H1 (cell line): ENCODE data around the gene LCT. TPM values are rescaled to one million over a fixed set of nuclear protein-coding genes. Genes with fewer than 3 reads are reported as not detected.

Source experiments
- CTCF ChIA-PET: fragments of 300-600 bp; sonication (Branson Sonifier 250); formaldehyde crosslinking; loops from one replicate; lab custom pipeline; 2021; ENCODE audit not compliant: partially characterized antibody; lab: Charles Lee
- POLR2A ChIA-PET: fragments of 300-600 bp; sonication (Branson Sonifier 250); formaldehyde crosslinking; loops from one replicate; lab custom pipeline; 2021; ENCODE audit warnings: inconsistent platforms; ENCODE audit not compliant: partially characterized antibody; lab: Charles Lee
- DNase-seq, 2 experiments: peaks; one replicate each; pipeline versions ENCODE4 v3.0.0 to v3.0.0-alpha.2; 2010 to 2022; ENCODE audit warnings: low spot score in 2 of 2, low read depth in 1 of 2, mixed read lengths in 1 of 2
- FAIRE-seq: peaks from 2 replicates; lab custom pipeline; 2011; peaks lifted over from hg19 to GRCh38; lab: Jason Lieb, UNC
- H2AFZ ChIP-seq: 2 replicates; pipeline ENCODE4 v1.8.1; 2012; ENCODE audit warnings: low read length, inconsistent platforms
- H2AK5ac ChIP-seq: 2 replicates; pipeline ENCODE4 v1.6.1; 2013; ENCODE audit warnings: low read depth, low read length
- H2BK120ac ChIP-seq: replicated peaks from 2 replicates; pipeline ENCODE3; 2013; ENCODE audit warnings: low read depth, low read length, inconsistent platforms
- H2BK12ac ChIP-seq: 2 replicates; pipeline ENCODE4 v1.6.1; 2013; ENCODE audit warnings: low read depth, low read length
- H2BK15ac ChIP-seq: 2 replicates; pipeline ENCODE4 v1.6.1; 2013; ENCODE audit warnings: low read length
- H2BK20ac ChIP-seq: 2 replicates; pipeline ENCODE4 v1.6.1; 2013; ENCODE audit warnings: low read length
- H2BK5ac ChIP-seq: 2 replicates; pipeline ENCODE4 v1.6.1; 2013; ENCODE audit warnings: low read depth, low read length
- H3K14ac ChIP-seq: 2 replicates; pipeline ENCODE4 v1.6.1; 2013; ENCODE audit warnings: inconsistent platforms; ENCODE audit not compliant: insufficient read length
- H3K18ac ChIP-seq: 2 replicates; pipeline ENCODE4 v1.6.1; 2013; ENCODE audit warnings: low read length; ENCODE audit errors: extremely low read depth
- H3K23ac ChIP-seq: 2 replicates; pipeline ENCODE4 v1.6.1; 2013; ENCODE audit warnings: inconsistent platforms; ENCODE audit not compliant: insufficient read length
- H3K23me2 ChIP-seq: 2 replicates; pipeline ENCODE4 v1.6.1; 2013; ENCODE audit warnings: low read depth, low read length
- H3K27ac ChIP-seq: 2 replicates; pipeline ENCODE4 v1.6.1; 2011; ENCODE audit warnings: low read depth, low read length, inconsistent platforms
- H3K27me3 ChIP-seq, 4 experiments: replicated peaks in 1 of 4; 1 replicate in 1 of 4; 2 replicates in 3 of 4; pipeline versions ENCODE4 v1.6.1 to v1.8.1; 2011 to 2013; ENCODE audit warnings: low read length in 3 of 4, mild to moderate bottlenecking in 3 of 4, inconsistent platforms in 2 of 4, mixed read lengths in 2 of 4, moderate library complexity in 1 of 4; ENCODE audit not compliant: control insufficient read depth in 3 of 4, insufficient read depth in 3 of 4; ENCODE audit errors: extremely low read depth in 1 of 4
- H3K36me3 ChIP-seq, 4 experiments: 2 replicates each; pipeline versions ENCODE4 v1.6.1 to v1.8.1; 2011 to 2013; ENCODE audit warnings: mild to moderate bottlenecking in 4 of 4, low read length in 3 of 4, moderate library complexity in 2 of 4, control low read depth in 1 of 4, inconsistent platforms in 1 of 4; ENCODE audit not compliant: insufficient read depth in 4 of 4, control insufficient read depth in 2 of 4
- H3K4ac ChIP-seq: replicated peaks from 2 replicates; pipeline ENCODE3; 2013; ENCODE audit warnings: low read length, low read depth, mixed read lengths, inconsistent platforms; ENCODE audit not compliant: insufficient read length
- H3K4me1 ChIP-seq, 4 experiments: replicated peaks in 1 of 4; 1 replicate in 1 of 4; 2 replicates in 3 of 4; pipeline versions ENCODE4 v1.6.1 to v1.8.1; 2011 to 2013; ENCODE audit warnings: low read length in 3 of 4, inconsistent platforms in 2 of 4, mixed read lengths in 1 of 4; ENCODE audit not compliant: insufficient read depth in 4 of 4, control insufficient read depth in 3 of 4
- H3K4me2 ChIP-seq, 2 experiments: 2 replicates each; pipeline versions ENCODE4 v1.6.1 to v1.8.1; 2011 to 2013; ENCODE audit warnings: low read depth in 2 of 2, low read length in 2 of 2, control low read depth in 1 of 2, inconsistent platforms in 1 of 2, mild to moderate bottlenecking in 1 of 2; ENCODE audit not compliant: insufficient read depth in 1 of 2
- H3K4me3 ChIP-seq, 4 experiments: fragments of 200-600, 300-600 bp in 1 of 4; sonication (generic), shearing (Covaris generic), sonication (Bioruptor Twin) in 1 of 4; 2 replicates each; pipeline versions ENCODE4 v1.5.1 to v1.8.1; 2011 to 2016; ENCODE audit warnings: low read length in 4 of 4, low read depth in 3 of 4, control low read depth in 2 of 4, inconsistent platforms in 2 of 4, mild to moderate bottlenecking in 2 of 4, mixed read lengths in 1 of 4, moderate library complexity in 1 of 4; ENCODE audit not compliant: insufficient read depth in 2 of 4; ENCODE audit errors: extremely low read depth in 1 of 4
- H3K56ac ChIP-seq: replicated peaks from 2 replicates; pipeline ENCODE3; 2013; ENCODE audit warnings: low read depth, mild to moderate bottlenecking, mixed read lengths, low read length, inconsistent platforms; ENCODE audit not compliant: insufficient read length
- H3K79me1 ChIP-seq: 2 replicates; pipeline ENCODE4 v1.6.1; 2013; ENCODE audit warnings: low read depth, low read length, control low read depth
- H3K79me2 ChIP-seq, 2 experiments: 2 replicates each; pipeline versions ENCODE4 v1.6.1 to v1.8.1; 2012 to 2013; ENCODE audit warnings: low read length in 2 of 2, mild to moderate bottlenecking in 2 of 2, inconsistent platforms in 1 of 2; ENCODE audit not compliant: insufficient read depth in 2 of 2, control insufficient read depth in 1 of 2
- H3K9ac ChIP-seq, 4 experiments: replicated peaks in 1 of 4; 1 replicate in 1 of 4; 2 replicates in 3 of 4; pipeline versions ENCODE4 v1.6.1 to v1.8.1; 2011 to 2013; ENCODE audit warnings: low read depth in 3 of 4, low read length in 3 of 4, control low read depth in 2 of 4, mild to moderate bottlenecking in 2 of 4, moderate library complexity in 2 of 4, inconsistent platforms in 1 of 4; ENCODE audit errors: extremely low read depth in 1 of 4
- H3K9me3 ChIP-seq, 2 experiments: 2 replicates each; pipeline versions ENCODE4 v1.6.1 to v1.8.1; 2012 to 2013; ENCODE audit warnings: mild to moderate bottlenecking in 2 of 2, moderate library complexity in 2 of 2, control low read depth in 1 of 2, inconsistent platforms in 1 of 2, low read depth in 1 of 2, low read length in 1 of 2, mixed read lengths in 1 of 2; ENCODE audit not compliant: insufficient read depth in 2 of 2
- H4K20me1 ChIP-seq, 2 experiments: replicated peaks in 1 of 2; 2 replicates each; pipeline versions ENCODE3 to v1.8.1; 2011 to 2013; ENCODE audit warnings: inconsistent platforms in 2 of 2, low read length in 2 of 2, mild to moderate bottlenecking in 1 of 2; ENCODE audit not compliant: insufficient read depth in 2 of 2, control insufficient read depth in 1 of 2
- H4K5ac ChIP-seq: 2 replicates; pipeline ENCODE4 v1.6.1; 2013; ENCODE audit warnings: low read length, low read depth, mixed read lengths, inconsistent platforms; ENCODE audit not compliant: insufficient read length
- H4K8ac ChIP-seq: 2 replicates; pipeline ENCODE4 v1.8.0; 2013; ENCODE audit warnings: mild to moderate bottlenecking, moderate library complexity, low read length, inconsistent platforms; ENCODE audit not compliant: insufficient read depth; ENCODE audit errors: extremely low read depth
- H4K91ac ChIP-seq: replicated peaks from 2 replicates; pipeline ENCODE3; 2013; ENCODE audit warnings: low read length, mixed read lengths, inconsistent platforms; ENCODE audit not compliant: insufficient read length
- CBX8 ChIP-seq: fragments of 300-800, 300-1000 bp; sonication (generic); IDR thresholded peaks from 2 replicates; pipeline ENCODE4 v1.7.1; 2016; ENCODE audit warnings: low read depth, low read length, borderline replicate concordance
- CTCF ChIP-seq, 3 experiments: IDR thresholded peaks; 1 replicate in 2 of 3; 2 replicates in 1 of 3; pipeline versions ENCODE4 v1.5.1 to v1.6.1; 2011; ENCODE audit warnings: low read length in 3 of 3, mild to moderate bottlenecking in 3 of 3, inconsistent platforms in 2 of 3, low read depth in 1 of 3, moderate library complexity in 1 of 3; ENCODE audit not compliant: insufficient read depth in 1 of 3; ENCODE audit errors: control extremely low read depth in 1 of 3
- EP300 ChIP-seq, 2 experiments: IDR thresholded peaks; 1 replicate in 1 of 2; 2 replicates in 1 of 2; pipeline ENCODE4 v1.6.1; 2011 to 2012; ENCODE audit warnings: low read depth in 2 of 2, low read length in 2 of 2, mild to moderate bottlenecking in 2 of 2, borderline replicate concordance in 1 of 2, inconsistent platforms in 1 of 2, moderate library complexity in 1 of 2
- EZH2 ChIP-seq: fragments of 200-600 bp; sonication (generic); IDR thresholded peaks from 2 replicates; pipeline ENCODE4 v1.7.1; 2012; ENCODE audit warnings: low read depth, mild to moderate bottlenecking, moderate library complexity, low read length, inconsistent platforms; ENCODE audit not compliant: severe bottlenecking
- GABPA ChIP-seq: IDR thresholded peaks from 2 replicates; pipeline ENCODE4 v1.6.1; 2011; ENCODE audit warnings: mild to moderate bottlenecking, low read length, moderate library complexity, borderline replicate concordance; ENCODE audit not compliant: insufficient read depth
- GTF2F1 ChIP-seq: IDR thresholded peaks from 2 replicates; pipeline ENCODE4 v1.6.1; 2012; ENCODE audit warnings: low read depth, low read length, improper control_type of control experiment, borderline replicate concordance
- RBBP5 ChIP-seq: IDR thresholded peaks from 2 replicates; pipeline ENCODE4 v1.7.1; 2012; ENCODE audit warnings: low read depth, mild to moderate bottlenecking, inconsistent platforms, low read length, moderate library complexity, borderline replicate concordance
- RXRA ChIP-seq: IDR thresholded peaks from 2 replicates; pipeline ENCODE4 v1.6.1; 2011; ENCODE audit warnings: low read depth, mild to moderate bottlenecking, low read length, moderate library complexity; ENCODE audit not compliant: insufficient read depth
- SP4 ChIP-seq: IDR thresholded peaks from 2 replicates; pipeline ENCODE4 v1.6.1; 2012; ENCODE audit warnings: low read length, inconsistent platforms
- SUZ12 ChIP-seq: fragments of 200-600 bp; sonication (generic); IDR thresholded peaks from 2 replicates; pipeline ENCODE4 v1.6.1; 2012; ENCODE audit warnings: mild to moderate bottlenecking, inconsistent platforms, low read length, moderate library complexity, mixed read lengths
- TAF7 ChIP-seq: optimal IDR thresholded peaks from 2 replicates; pipeline ENCODE3; 2011; ENCODE audit warnings: low read depth, mild to moderate bottlenecking, inconsistent platforms, low read length, moderate library complexity, borderline replicate concordance
- TBP ChIP-seq: IDR thresholded peaks from 2 replicates; pipeline ENCODE4 v1.6.1; 2011; ENCODE audit warnings: low read depth, low read length, improper control_type of control experiment
- polyA plus RNA-seq, 7 experiments: library from polyadenylated mRNA; depleted of rRNA in 3 of 7; stranded (reverse) in 5 of 7; unstranded in 2 of 7; fragments of >200 nt in 5 of 7; fragments of 200-250 nt in 2 of 7; gene quantifications; 1 replicate in 5 of 7; 2 replicates in 1 of 7; 4 replicates in 1 of 7; pipeline versions ENCODE4 v1.2.1 to v1.2.3, GENCODE V29; 2011 to 2013; ENCODE audit warnings: missing spikeins in 2 of 7, mixed read lengths in 2 of 7
- total RNA-seq: library from RNA; stranded (reverse); fragmentation: NEBNext Ultra II Directional; extraction: Animal tissue kit (Norgen Biotek cat#: 25700); gene quantifications from 2 replicates; pipeline ENCODE4 v1.2.1, GENCODE V29; 2021

LCT gene
- total and polyA plus RNA-seq, 2 of the 8 experiments (the other 6 are each of a cell fraction or from before 2014, with no cell fraction given) = 0.06 TPM; not detected in 1

GRCh38 chr2:135851858-135852257 lies 14.9 kb upstream of the LCT start:
- Histone ChIP-seq H3K79me1 (no peaks in the 10 kb centered on the region; the same call in 1 of the 2 replicates), H3K23ac (no peak overlapping the region), H2BK120ac (no peak overlapping the region), H2BK20ac (no peak overlapping the region), H3K9ac (no peak overlapping the region), H4K91ac (no peak overlapping the region), H4K8ac (no peak overlapping the region), H4K5ac (no peak overlapping the region), H2AFZ (no peak overlapping the region), H3K27ac (no peak overlapping the region), H3K27me3 (no peaks in the 10 kb centered on the region), H3K36me3 (peaks cover 19 to 93% (median 48%) of the 10 kb centered on the region in 4 experiments), H3K4me3 (no peak overlapping the region), H2BK15ac (no peak overlapping the region), H3K18ac (no peak overlapping the region), H3K4me1 (no peaks in the 10 kb centered on the region), H3K79me2 (no peaks in the 10 kb centered on the region), H2BK12ac (no peak overlapping the region), H3K9me3 (no peaks in the 10 kb centered on the region), H3K23me2 (no peaks in the 10 kb centered on the region), H3K4ac (no peak overlapping the region), H4K20me1 (peaks cover 0 to 1% of the 10 kb centered on the region in 2 experiments), H3K56ac (no peak overlapping the region), H3K14ac (no peak overlapping the region), H2AK5ac (no peak overlapping the region), H2BK5ac (no peak overlapping the region), H3K4me2 (no peak overlapping the region)
- ChIA-PET POLR2A (interaction anchor here (0.9 to 2.0 kb wide), 5 partner anchors 10 to 24 kb away, joined by 3 to 9 read pairs (median 4); partner anchors contain the start of gene LCT), CTCF (interaction anchor here (0.7 kb wide), 1 partner anchor 10 kb away, joined by 4 read pairs; no protein-coding TSS in a partner anchor)
- DNase-seq (no peak), FAIRE-seq (no peak)
- TF ChIP-seq TBP (no peak), TAF7 (no peak), EP300 (IDR thresholded peaks at IDR 0.05; ENCODE audit: borderline replicate concordance in 1 of 2, low read depth in 2 of 2, low read length in 2 of 2) (no peak), RXRA (no peak), GTF2F1 (no peak), RBBP5 (no peak), CBX8 (no peak), SUZ12 (no peak), CTCF (IDR thresholded peaks at IDR 0.05; ENCODE audit: control extremely low read depth in 1 of 3, insufficient read depth in 1 of 3, low read depth in 1 of 3, low read length in 3 of 3) (no peak), SP4 (no peak), GABPA (no peak), EZH2 (no peak)
